Mesendoderm (in vitro differentiated cells): Measurements from ENCODE around the gene CBFA2T3.

Experiments used
- DNase-seq: peaks from one replicate; pipeline ENCODE4 v3.0.0; 2013
- H2AK5ac ChIP-seq: 2 replicates; pipeline ENCODE4 v1.6.1; 2013; ENCODE audit warnings: low read length, inconsistent platforms
- H2BK120ac ChIP-seq: 2 replicates; pipeline ENCODE4 v1.6.1; 2013; ENCODE audit warnings: low read depth, mild to moderate bottlenecking, low read length, moderate library complexity, mixed read lengths
- H2BK15ac ChIP-seq: replicated peaks from 2 replicates; pipeline ENCODE4 v1.6.1; 2013; ENCODE audit warnings: low read depth, mild to moderate bottlenecking, moderate library complexity
- H2BK5ac ChIP-seq: 2 replicates; pipeline ENCODE4 v1.6.1; 2013; ENCODE audit warnings: low read length, inconsistent platforms
- H3K18ac ChIP-seq: 2 replicates; pipeline ENCODE4 v1.6.1; 2013; ENCODE audit warnings: mild to moderate bottlenecking, low read length, mixed read lengths
- H3K23ac ChIP-seq: one replicate; pipeline ENCODE4 v1.6.1; 2013; ENCODE audit warnings: low read length
- H3K27ac ChIP-seq: 2 replicates; pipeline ENCODE4 v1.5.1; 2013; ENCODE audit warnings: low read depth, mild to moderate bottlenecking, inconsistent platforms, low read length, moderate library complexity
- H3K27me3 ChIP-seq: 2 replicates; pipeline ENCODE4 v1.6.1; 2013; ENCODE audit warnings: low read length, control low read depth, mild to moderate bottlenecking, inconsistent platforms; ENCODE audit not compliant: insufficient read depth, poor library complexity
- H3K36me3 ChIP-seq: 2 replicates; pipeline ENCODE4 v1.6.1; 2013; ENCODE audit warnings: low read length, inconsistent platforms; ENCODE audit not compliant: control insufficient read depth, insufficient read depth
- H3K4ac ChIP-seq: one replicate; pipeline ENCODE4 v1.6.1; 2013; ENCODE audit warnings: low read depth, mild to moderate bottlenecking, low read length, moderate library complexity
- H3K4me1 ChIP-seq: 2 replicates; pipeline ENCODE4 v1.6.1; 2013; ENCODE audit warnings: low read depth, low read length, inconsistent platforms; ENCODE audit not compliant: control insufficient read depth
- H3K4me2 ChIP-seq: 2 replicates; pipeline ENCODE4 v1.6.1; 2013; ENCODE audit warnings: low read length
- H3K4me3 ChIP-seq: 2 replicates; pipeline ENCODE4 v1.5.1; 2013; ENCODE audit warnings: mild to moderate bottlenecking, low read length
- H3K56ac ChIP-seq: one replicate; pipeline ENCODE4 v1.6.1; 2013; ENCODE audit warnings: low read length
- H3K79me1 ChIP-seq: 2 replicates; pipeline ENCODE4 v1.6.1; 2013; ENCODE audit warnings: low read length, inconsistent platforms
- H3K79me2 ChIP-seq: 2 replicates; pipeline ENCODE4 v1.6.1; 2013; ENCODE audit warnings: mild to moderate bottlenecking, low read length; ENCODE audit not compliant: control insufficient read depth, insufficient read depth
- H3K9ac ChIP-seq: 2 replicates; pipeline ENCODE4 v1.6.1; 2013; ENCODE audit warnings: low read length, inconsistent platforms
- H4K5ac ChIP-seq: one replicate; pipeline ENCODE4 v1.6.1; 2013; ENCODE audit warnings: low read length
- H4K8ac ChIP-seq: one replicate; pipeline ENCODE4 v1.6.1; 2013; ENCODE audit warnings: low read depth, mild to moderate bottlenecking, control low read depth, low read length, moderate library complexity
- WGBS: extraction: QIAGEN DNeasy Blood & Tissue Kit; methylation state at CpG from one replicate; pipeline ENCODE4 v1.1.7; 2013; ENCODE audit warnings: low lambda C conversion rate, missing lambda C conversion rate; ENCODE audit not compliant: insufficient coverage; ENCODE audit errors: extremely low coverage; 5-methylcytosine and 5-hydroxymethylcytosine counted together

The CBFA2T3 gene

DNA sequence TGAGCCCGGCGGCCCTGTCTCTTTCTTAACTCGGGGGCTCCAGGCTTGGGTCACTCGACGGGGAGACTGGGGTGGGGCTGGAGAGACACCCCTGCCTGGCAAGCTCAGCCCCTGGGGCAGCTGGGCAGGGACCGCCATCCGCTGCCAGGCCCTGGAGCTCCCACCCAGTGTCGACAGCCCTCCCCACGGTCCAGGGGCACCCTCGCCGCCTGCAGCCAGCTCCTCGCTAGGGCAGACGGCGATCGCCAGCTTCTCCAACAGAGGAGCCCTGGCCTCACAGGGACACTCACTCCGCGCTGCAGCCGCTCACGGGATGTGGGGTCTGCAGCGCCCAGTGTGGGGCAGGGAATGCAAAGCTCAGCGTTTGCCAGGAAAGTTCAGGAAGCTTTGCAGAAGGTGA is 149.3 kb downstream of the CBFA2T3 start:
- no peaks in the 10 kb centered on the region for H3K36me3 ChIP-seq
- H3K4me1 ChIP-seq, result no peaks in the 10 kb centered on the region
- no peak overlapping the region for H3K4me2 ChIP-seq
- H3K4ac ChIP-seq, result no peak overlapping the region
- no peak overlapping the region for H3K27ac ChIP-seq
- H4K8ac ChIP-seq, result no peak overlapping the region
- no peak overlapping the region for H3K9ac ChIP-seq
- no peak overlapping the region for H4K5ac ChIP-seq
- no peak overlapping the region for H3K4me3 ChIP-seq
- no peak overlapping the region for H2BK15ac ChIP-seq
- H3K18ac ChIP-seq, result no peak overlapping the region
- no peak overlapping the region for H3K56ac ChIP-seq
- WGBS, result no CpG with 5 or more reads among the region's 21 CpGs
- H2AK5ac ChIP-seq, result no peak overlapping the region
- H3K27me3 ChIP-seq, result no peaks in the 10 kb centered on the region
- no peak for DNase-seq
- no peak overlapping the region for H2BK120ac ChIP-seq
- no peak overlapping the region for H3K23ac ChIP-seq
- H3K79me1 ChIP-seq, result no peaks in the 10 kb centered on the region
- H3K79me2 ChIP-seq, result no peaks in the 10 kb centered on the region
- H2BK5ac ChIP-seq, result no peak overlapping the region

DNA sequence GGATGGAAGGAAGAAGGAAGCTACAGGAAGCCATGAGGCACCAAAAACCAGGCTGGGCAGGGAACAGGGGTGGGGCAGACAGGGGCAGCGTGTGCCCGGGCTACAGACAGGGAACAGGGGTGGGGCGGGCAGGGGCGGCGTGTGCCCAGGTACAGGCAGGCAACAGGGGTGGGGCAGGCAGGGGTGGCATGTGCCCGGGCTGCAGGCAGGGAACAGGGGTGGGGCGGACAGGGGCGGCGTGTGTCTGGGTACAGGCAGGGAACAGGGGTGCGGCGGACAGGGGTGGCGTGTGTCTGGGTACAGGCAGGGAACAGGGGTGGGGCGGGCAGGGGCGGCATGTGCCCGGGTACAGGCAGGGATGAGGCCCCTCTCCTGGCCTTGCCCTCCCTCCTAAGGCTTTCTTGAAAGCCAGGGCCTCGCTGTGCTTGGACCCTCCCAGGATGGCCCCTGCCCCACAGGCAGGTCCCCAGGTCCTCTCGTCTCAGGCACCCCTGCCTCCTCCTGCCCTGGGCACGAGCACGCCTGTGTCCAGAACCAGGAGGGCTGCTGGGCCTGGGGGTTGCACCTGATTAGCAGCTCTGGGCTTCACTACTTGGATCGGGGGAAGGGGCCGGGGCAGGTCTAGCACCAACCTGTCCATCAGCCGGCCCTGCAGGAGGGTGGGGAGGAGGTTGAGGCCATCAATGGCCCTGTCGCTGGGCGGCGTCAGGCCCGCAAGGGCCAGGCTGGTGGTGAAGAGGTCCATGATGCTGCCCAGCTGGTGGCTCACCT is 150.8 kb downstream of the CBFA2T3 start:
- H3K4me3 ChIP-seq, result no peak overlapping the region
- H2BK5ac ChIP-seq, result no peak overlapping the region
- H3K27ac ChIP-seq, result no peak overlapping the region
- H3K4me2 ChIP-seq, result no peak overlapping the region
- no peaks in the 10 kb centered on the region for H3K79me2 ChIP-seq
- H3K23ac ChIP-seq, result no peak overlapping the region
- H3K9ac ChIP-seq, result no peak overlapping the region
- H3K79me1 ChIP-seq, result no peaks in the 10 kb centered on the region
- no peak overlapping the region for H3K4ac ChIP-seq
- WGBS, result no CpG with 5 or more reads among the region's 26 CpGs
- no peak overlapping the region for H4K5ac ChIP-seq
- H2AK5ac ChIP-seq, result no peak overlapping the region
- no peak overlapping the region for H3K56ac ChIP-seq
- no peak overlapping the region for H3K18ac ChIP-seq
- no peaks in the 10 kb centered on the region for H3K4me1 ChIP-seq
- H3K27me3 ChIP-seq, result no peaks in the 10 kb centered on the region
- no peak overlapping the region for H2BK120ac ChIP-seq
- no peak for DNase-seq
- no peak overlapping the region for H4K8ac ChIP-seq
- H3K36me3 ChIP-seq, result no peaks in the 10 kb centered on the region
- no peak overlapping the region for H2BK15ac ChIP-seq

DNA sequence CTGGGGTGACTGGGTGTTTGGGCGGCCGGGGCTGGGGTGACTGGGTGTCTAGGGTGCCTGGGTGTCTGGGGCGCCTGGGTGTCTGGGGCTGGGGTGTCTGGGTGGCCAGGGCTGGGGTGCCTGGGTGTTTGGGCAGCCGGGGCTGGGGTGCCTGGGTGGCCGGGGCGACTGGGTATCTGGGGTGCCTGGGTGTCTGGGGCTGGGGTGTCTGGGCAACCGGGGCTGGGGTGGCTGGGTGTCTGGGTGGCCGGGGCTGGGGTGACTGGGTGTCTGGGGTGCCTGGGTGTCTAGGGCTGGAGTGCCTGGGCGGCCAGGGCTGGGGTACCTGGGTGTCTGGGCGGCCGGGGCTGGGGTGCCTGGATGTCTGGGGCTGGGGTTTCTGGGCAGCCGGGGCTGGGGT is 151.9 kb downstream of the CBFA2T3 start:
- no peak overlapping the region for H3K27ac ChIP-seq
- no peak overlapping the region for H4K8ac ChIP-seq
- H2AK5ac ChIP-seq, result no peak overlapping the region
- H3K18ac ChIP-seq, result no peak overlapping the region
- no peak overlapping the region for H2BK120ac ChIP-seq
- H3K4me2 ChIP-seq, result no peak overlapping the region
- H3K36me3 ChIP-seq, result no peaks in the 10 kb centered on the region
- H3K23ac ChIP-seq, result no peak overlapping the region
- H4K5ac ChIP-seq, result no peak overlapping the region
- no peaks in the 10 kb centered on the region for H3K27me3 ChIP-seq
- H3K4me3 ChIP-seq, result no peak overlapping the region
- H3K79me1 ChIP-seq, result no peaks in the 10 kb centered on the region
- no peak overlapping the region for H2BK15ac ChIP-seq
- no peak overlapping the region for H2BK5ac ChIP-seq
- H3K4me1 ChIP-seq, result no peaks in the 10 kb centered on the region
- no peak overlapping the region for H3K56ac ChIP-seq
- H3K4ac ChIP-seq, result no peak overlapping the region
- no peak for DNase-seq
- no peak overlapping the region for H3K9ac ChIP-seq
- H3K79me2 ChIP-seq, result no peaks in the 10 kb centered on the region
- WGBS, result no CpG with 5 or more reads among the region's 12 CpGs
